Activated CD4-positive, alpha-beta T cell treated with anti-CD3 and anti-CD28 coated beads for 24 hours (primary cell): ENCODE results near the gene ADNP2.

Experiments used
- DNase-seq, 2 donors: peaks; one replicate each; pipeline ENCODE4 v3.0.0-alpha.2; 2020; ENCODE audit warnings: low read depth in 2 of 2

Gene ADNP2

DNA sequence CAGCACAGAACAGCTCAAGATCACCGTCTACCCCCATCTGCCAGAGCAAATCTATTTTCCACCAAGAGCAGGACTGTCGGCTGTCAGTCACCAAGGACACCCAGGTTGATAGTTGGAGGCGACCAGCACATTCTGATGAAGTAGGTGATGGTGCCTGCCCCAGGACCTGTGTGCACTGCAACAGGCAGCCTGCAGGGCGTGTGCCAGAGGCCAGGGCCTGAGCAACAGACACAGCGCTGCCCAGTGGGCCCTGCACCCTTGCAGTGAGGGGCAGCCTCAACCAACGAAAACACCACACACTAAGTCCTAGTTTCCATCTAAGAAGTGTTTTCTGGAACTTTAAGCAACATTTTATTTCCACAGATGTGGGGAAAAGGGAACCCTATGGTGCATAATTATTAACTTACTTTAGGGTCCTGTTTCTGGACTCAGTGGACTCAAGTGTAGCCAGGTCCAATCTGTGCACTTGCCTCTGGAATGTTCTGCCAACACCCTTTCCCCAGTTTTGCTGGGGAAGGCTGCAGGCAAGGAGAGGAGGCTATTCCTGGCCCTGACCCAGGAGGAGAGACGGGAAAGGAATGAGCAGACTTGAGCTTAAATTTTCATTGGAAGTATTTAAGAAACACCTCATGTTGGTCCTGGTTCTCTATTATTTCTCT, 61.5 kb downstream of the ADNP2 start:
- DNase-seq, result no peak

GRCh38 chr18:80171054-80171872, 62.2 kb downstream of the ADNP2 start:
- peak; percentile 28 to 53 for DNase-seq

DNA sequence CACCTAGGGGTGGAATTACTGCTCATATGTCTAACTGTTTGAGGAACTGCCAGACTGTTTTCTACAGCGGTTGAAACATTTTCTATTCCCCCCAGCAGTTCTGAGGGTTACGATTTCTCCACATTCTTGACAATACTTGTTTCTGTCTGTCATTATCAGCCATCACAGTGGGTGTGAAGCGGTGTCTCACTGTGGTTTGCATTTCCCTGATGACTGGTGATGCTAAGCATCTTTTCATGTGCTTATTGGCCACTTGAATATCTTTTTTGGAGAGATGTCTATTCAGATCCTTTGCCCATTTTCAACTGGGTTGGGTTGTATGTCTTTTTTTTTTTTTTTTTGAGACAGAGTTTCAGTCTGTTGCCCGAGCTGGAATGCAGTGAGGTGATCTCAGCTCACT, 63.0 kb downstream of the ADNP2 start:
- DNase-seq, result no peak

- DNase-seq, result no peak
Observed at GRCh38 chr18:80173060-80173459, 64.0 kb downstream of the ADNP2 start.

DNA sequence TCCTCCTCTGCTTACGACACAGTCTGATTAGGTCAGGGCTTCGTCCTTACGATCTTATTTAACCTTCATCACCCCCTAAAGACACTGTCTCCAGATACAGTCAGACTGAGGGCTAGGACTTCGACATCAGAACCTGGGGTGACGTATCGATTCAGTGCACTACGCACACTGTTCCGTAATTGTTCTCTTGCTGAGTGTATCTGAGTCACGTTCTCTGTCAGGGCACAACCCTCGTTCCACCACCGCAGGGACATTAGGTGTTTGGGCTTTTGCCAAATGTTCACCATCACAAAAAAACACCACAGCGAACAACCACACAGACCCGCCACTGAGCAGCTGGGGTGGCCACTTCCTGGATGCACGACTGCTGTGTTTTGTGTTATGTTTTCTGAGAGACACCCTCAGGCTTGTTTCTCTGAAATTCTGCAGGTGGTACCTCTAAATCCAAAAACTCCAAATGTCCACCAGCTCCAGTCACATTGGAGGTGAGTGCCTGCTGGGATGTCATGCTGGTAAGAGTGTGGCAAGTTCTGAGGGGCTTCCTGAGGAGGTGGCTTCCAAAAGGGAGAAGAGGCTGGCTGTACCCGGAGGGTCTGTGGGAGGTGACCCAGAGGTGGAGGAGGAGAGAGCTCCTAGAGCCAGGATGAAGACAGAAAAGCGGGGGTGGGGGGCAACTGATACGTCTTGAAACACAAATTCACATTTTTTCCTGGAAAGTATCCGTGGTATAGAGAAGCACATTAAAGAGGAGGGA, 66.6 kb downstream of the ADNP2 start:
- DNase-seq, result no peak

- DNase-seq, result no peak
Observed at GRCh38 chr18:80176334-80177073, 67.4 kb downstream of the ADNP2 start.

GRCh38 chr18:80177128-80177527, 68.1 kb downstream of the ADNP2 start:
- no peak for DNase-seq

- DNase-seq, result no peak
Observed at GRCh38 chr18:80178935-80179818, 70.1 kb downstream of the ADNP2 start.

GRCh38 chr18:80179857-80180558, 70.9 kb downstream of the ADNP2 start:
- DNase-seq, result no peak

DNA sequence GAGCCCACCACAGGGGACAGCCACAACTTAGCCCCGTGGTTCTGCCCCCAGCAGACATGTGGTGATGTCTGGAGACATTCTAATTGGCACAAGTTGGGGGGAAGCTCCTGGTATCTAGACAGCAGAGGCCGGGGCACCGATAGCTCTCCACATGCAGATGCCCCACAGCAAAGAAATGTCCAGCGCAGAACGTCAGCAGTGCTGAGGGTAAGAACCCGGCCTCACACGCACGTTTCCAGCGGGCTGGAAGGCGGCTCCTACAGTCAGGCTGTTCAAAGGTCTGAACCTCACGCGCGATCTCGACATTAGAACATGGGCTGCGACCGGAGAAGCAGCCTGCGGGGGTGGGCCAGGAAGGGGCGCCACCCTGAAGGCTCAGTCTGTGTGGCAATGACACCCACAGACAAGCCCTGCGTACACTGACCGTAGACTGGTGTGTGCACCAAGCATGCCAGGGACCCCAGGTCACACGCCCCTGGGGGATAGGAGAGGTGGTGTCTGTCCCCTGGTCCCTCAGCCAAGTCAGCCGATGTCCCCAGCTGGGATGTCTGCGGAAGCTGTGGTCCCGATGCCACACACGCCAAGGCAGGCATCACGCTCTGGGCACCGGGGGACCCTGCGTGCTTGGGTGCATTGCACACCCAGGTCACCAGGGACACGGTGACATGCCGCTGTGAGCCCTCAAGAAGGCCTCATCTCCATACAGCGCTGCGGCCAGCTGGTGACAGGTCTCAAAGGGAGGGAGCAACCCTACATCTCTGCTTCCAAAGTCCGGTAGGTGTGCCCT, 71.9 kb downstream of the ADNP2 start:
- DNase-seq, result no peak

GRCh38 chr18:80181642-80182461, 72.8 kb downstream of the ADNP2 start:
- DNase-seq, result no peak

GRCh38 chr18:80182855-80183254, 73.8 kb downstream of the ADNP2 start:
- no peak for DNase-seq

DNA sequence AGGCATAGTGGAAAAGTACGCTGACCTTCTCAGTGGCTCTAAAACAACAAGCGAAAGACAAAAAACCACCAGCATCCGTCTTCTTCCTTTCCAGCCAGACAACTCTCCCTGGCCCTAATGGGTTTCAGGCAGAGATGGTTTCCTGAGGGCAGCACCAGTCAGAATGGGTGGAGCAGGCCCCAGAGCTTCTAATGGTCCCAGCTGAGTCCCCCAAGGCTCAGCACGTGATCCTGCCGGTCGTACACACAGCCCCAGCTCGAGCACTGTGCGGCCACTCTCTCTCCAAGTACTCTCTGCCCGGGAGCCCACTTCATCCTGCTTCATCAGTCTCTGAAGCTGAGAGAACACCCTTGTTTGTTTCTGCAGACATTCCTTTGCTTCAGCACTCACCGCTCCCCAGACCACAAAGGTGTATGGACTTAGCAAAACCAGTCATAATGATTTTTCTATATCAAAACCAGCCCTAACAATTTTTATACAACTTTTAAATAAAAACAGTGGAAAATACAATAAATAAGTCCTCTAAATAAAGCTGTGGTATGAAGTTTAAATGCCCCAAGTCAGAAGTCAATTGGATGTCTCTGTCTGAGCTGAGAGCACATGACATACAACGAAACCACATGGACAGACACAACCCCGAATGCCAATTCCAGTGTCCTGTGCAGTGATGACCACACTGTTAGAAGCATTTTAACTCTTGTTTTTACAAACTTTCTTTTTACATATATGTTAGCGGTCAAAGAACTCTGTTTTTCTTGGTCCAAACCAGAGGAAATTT, 74.4 kb downstream of the ADNP2 start:
- DNase-seq, result no peak

GRCh38 chr18:80184243-80184772, 75.2 kb downstream of the ADNP2 start:
- no peak for DNase-seq

DNA sequence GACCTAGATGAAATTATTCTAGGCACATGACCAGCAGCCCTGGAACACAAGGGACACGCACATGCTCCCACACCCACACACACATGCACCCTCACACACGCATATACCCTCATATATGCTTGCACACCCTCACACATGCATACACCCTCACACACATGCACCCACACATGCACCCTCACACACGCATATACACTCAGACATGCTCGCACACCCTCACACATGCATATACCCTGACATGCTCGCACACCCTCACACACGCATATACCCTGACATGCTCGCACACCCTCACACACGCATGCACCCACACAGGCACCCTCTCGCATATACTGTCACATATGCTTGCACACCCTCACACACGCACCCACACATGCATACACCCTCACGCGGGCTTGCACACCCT, 76.5 kb downstream of the ADNP2 start:
- no peak for DNase-seq

GRCh38 chr18:80187956-80188642, 79.0 kb downstream of the ADNP2 start:
- no peak for DNase-seq
